ENCODE results near the gene SUFU. TPM values are rescaled to one million over a fixed set of nuclear protein-coding genes. Genes with fewer than 3 reads are reported as not detected.

SUFU gene
- total RNA-seq, 1 experiment from 2014 or later = 13.1 TPM

- TF ChIP-seq CDX4 (CRISPR knock-in tag; IDR thresholded peaks at IDR 0.05; ENCODE audit: borderline replicate concordance) = no peak
Observed at GRCh38 chr10:102630663-102631062, 126.9 kb downstream of the SUFU start (continued).

- DNase-seq (ENCODE audit: low spot score) (no peak), ATAC-seq (no peak)
- Mint-ChIP-seq H3K4me1 (peaks cover 74% of the 10 kb centered on the region), H3K36me3 (no peaks in the 10 kb centered on the region), H3K9me3 (no peaks in the 10 kb centered on the region; the same call in 1 of the 2 replicates), H3K27ac (peak overlapping the region; percentile 12), H3K4me3 (no peak overlapping the region), H3K27me3 (ENCODE audit: low read depth) (no peaks in the 10 kb centered on the region; the same call in 1 of the 2 replicates)
- no peak for TF ChIP-seq E2F1 (CRISPR knock-in tag; IDR thresholded peaks at IDR 0.05)
- CTCF ChIA-PET = interaction anchor here (1.3 to 1.5 kb wide), 3 partner anchors 10 to 38 kb away, joined by 3 to 7 read pairs (median 4); no protein-coding TSS in a partner anchor
- POLR2A ChIA-PET = interaction anchor here (0.7 to 1.2 kb wide), 4 partner anchors 10 to 14 kb away, joined by 3 to 6 read pairs (median 3); no protein-coding TSS in a partner anchor
Observed at GRCh38 chr10:102631525-102632393, 128.0 kb downstream of the SUFU start.

- DNase-seq (ENCODE audit: low spot score) = no peak
- no peak for TF ChIP-seq ZNF317 (CRISPR knock-in tag; IDR thresholded peaks at IDR 0.05; ENCODE audit: borderline replicate concordance, low read depth)
- no peak for TF ChIP-seq MLX (CRISPR knock-in tag; IDR thresholded peaks at IDR 0.05)
- TF ChIP-seq JAZF1 (CRISPR knock-in tag; IDR thresholded peaks at IDR 0.05) = no peak
- TF ChIP-seq ATF6 (CRISPR knock-in tag; IDR thresholded peaks at IDR 0.05) = no peak
- TF ChIP-seq EMX1 (CRISPR knock-in tag; IDR thresholded peaks at IDR 0.05) = no peak
- no peak for TF ChIP-seq ZNF532 (CRISPR knock-in tag; IDR thresholded peaks at IDR 0.05; ENCODE audit: borderline replicate concordance)
- TF ChIP-seq MXD4 (CRISPR knock-in tag; IDR thresholded peaks at IDR 0.05; ENCODE audit: borderline replicate concordance) = no peak
- TF ChIP-seq RELA (CRISPR knock-in tag; IDR thresholded peaks at IDR 0.05; ENCODE audit: borderline replicate concordance) = no peak
- TF ChIP-seq ZNF219 (CRISPR knock-in tag; IDR thresholded peaks at IDR 0.05; ENCODE audit: borderline replicate concordance) = no peak
- no peak for TF ChIP-seq USF1 (CRISPR knock-in tag; IDR thresholded peaks at IDR 0.05)
- TF ChIP-seq NR1H2 (CRISPR knock-in tag; IDR thresholded peaks at IDR 0.05) = no peak
- H3K9me3 Mint-ChIP-seq = peaks cover 3% of the 10 kb centered on the region; the same call in 1 of the 2 replicates
- CTCF ChIA-PET = interaction anchor here (1.3 to 1.5 kb wide), 3 partner anchors 10 to 37 kb away, joined by 3 to 7 read pairs (median 4); no protein-coding TSS in a partner anchor
- H3K4me1 Mint-ChIP-seq = peaks cover 66% of the 10 kb centered on the region
- POLR2A ChIA-PET = interaction anchor here (0.7 to 1.2 kb wide), 3 partner anchors 9 to 13 kb away, joined by 3 to 6 read pairs (median 3); no protein-coding TSS in a partner anchor
- no peak for ATAC-seq
- H3K27me3 Mint-ChIP-seq (ENCODE audit: low read depth) = no peaks in the 10 kb centered on the region; the same call in 1 of the 2 replicates
- no peaks in the 10 kb centered on the region for H3K36me3 Mint-ChIP-seq
- peak overlapping the region; percentile 60; the same call in 1 of the 2 replicates for H3K27ac Mint-ChIP-seq
- no peak overlapping the region for H3K4me3 Mint-ChIP-seq
Observed at GRCh38 chr10:102632394-102633111, 128.8 kb downstream of the SUFU start.
